Measurements from ENCODE around the gene KRT27.
A peak's percentile ranks its signal among the peaks of the same experiment; 100 is the strongest.

KRT27 gene

DNA sequence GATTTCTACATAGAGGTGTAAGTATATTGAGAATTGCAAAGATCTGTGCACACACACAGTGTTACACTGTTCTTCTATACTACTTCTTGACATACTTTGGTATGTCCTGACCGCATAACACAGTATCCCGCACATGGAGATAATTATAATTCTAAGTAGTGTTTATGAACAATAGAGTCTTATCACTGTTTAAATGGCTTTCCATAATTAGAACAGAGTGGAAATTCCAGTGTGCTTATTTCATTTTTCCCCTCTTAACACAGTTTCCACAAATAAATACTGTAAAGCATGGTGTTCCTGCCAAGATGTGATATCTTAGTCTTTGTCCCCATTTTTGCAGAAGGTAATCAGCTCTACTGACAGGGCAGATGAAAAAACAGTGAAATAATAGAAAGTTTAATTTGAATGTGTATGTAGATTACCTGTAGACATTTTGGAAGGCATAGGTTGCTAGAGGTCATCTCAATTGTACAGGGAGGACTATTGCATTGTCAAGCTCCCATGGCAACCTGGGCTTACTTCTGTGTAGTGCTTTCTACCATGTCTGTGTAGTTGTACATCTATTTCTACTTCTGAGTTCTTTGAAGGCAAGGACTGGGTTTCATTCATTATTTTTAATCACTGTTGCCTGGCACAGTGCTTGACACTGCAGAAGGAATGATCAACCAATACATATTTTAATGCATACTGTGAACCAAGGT is 27.5 kb upstream of the KRT27 start:
- no peak for DNase-seq

DNA sequence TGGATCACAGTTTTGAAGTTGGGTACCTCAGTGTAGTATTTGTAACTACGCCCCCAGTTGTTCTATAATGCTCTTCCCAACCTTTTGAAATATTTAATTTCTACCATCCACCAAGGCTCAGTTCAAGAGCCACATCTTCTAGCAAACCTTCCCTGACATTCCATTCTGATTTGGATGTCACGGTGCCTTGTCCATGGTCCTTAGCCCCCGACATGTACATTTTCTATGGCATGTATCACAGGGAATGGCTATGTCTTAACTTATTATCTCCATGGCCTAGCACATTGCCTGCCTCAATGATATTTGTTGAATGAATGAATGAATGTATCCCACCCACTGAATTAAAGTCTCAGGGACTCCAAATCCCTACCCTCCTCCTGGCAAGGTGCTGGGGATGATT is 23.8 kb upstream of the KRT27 start:
- DNase-seq: no peak

DNA sequence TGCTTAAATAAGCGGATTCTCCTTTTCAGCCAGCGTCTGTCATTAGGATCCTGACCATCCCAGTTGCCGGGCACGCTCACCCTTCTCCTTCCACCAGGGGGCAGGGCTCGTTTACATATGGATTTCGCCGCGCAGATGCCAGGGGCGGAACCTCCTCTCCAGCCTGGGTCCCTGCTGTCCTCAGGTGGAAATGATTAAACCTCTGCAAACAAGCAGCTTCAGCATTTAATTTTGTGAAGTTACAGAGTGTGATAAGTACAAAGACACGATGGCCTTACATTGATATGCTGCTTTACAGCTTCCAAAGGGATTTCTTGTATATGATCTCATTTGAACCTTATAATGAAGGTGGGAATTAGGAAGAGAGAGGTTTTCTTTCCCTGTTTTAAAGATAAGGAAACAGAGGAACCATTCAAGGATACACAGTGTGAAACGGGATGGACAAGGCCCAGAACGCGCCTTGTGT is 21.3 kb upstream of the KRT27 start:
- peak; percentile 76 for DNase-seq

DNA sequence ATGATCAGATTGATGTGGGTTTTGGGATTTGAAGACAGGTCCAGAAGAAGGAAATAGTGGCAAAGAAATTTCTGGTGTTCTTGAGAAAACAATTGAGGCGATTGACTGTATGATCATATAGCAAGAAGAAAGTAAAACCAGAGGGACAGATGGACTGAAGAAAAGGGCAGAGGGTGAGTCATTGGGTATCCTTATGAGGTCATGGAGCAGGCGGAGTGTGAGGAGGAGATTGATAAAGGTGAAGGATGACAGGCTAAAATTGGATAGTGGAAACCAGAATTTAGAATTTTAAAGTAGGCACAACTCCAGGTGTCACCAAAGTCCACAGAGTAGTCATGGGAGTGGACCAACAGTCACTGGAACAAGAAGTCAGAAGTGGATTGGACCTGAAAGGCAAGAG is 18.8 kb upstream of the KRT27 start:
- no peak for DNase-seq

DNA sequence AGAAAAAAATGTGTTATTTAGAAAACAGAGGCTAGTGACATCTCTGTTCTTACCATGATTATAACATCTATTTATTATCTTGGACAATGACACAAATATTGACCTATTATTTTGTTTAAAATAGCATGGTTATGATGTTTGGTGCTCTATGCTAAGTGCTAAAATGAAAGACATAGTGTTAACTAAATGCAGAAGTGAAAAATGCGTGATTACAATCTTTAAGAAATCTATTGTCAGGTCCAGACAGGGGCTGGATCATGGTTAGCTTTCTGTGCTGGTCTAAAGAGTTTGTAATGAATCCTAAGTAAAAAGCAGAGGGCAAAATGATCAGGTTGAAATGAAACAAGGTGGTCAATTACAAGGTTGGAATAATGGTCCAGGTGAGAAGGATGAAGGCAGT is 18.0 kb upstream of the KRT27 start:
- DNase-seq: no peak

DNA sequence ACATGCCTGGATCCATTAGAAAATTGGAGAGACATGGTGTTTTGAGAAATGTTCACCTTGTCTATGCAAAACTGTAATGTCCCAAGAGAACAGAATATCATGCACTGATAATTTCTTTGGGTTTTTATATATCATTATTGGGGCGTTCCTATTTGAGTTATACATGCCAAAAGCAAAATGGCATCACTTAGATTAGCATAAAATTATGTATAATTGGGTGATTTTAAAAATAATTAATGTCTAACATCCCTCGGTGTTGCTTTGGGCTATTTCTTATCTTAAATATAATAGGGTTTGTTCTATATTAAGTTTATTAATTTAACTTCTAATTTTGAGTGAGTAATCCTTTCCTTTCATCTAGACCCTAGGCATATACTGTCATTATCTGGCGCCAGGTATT is 17.5 kb upstream of the KRT27 start, which contains the start of gene KRT28:
KRT28 (minus strand) TSS at position 101 of the 400 bp plus-strand sequence; CDS start at position 35, 66 bp downstream.
- no peak for DNase-seq

DNA sequence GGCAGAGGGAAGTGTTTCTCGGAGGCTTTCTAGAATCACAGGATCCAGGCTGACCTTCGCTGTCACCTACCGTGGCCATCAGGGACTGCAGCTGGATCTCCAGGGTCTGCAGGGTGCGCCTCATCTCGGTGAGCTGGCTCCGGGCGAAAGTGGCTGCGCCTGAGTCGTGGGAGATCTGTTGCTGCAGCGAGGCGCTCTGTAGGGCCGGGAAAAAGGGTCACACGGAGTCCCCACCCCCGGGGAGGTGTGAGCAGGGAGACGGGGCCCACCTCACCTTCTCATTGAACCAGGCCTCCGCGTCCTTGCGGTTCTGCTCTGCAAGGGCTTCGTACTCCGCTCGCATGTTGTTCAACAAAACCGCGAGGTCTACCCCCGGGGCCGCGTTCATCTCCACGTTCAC is 14.5 kb upstream of the KRT27 start:
- DNase-seq: no peak

DNA sequence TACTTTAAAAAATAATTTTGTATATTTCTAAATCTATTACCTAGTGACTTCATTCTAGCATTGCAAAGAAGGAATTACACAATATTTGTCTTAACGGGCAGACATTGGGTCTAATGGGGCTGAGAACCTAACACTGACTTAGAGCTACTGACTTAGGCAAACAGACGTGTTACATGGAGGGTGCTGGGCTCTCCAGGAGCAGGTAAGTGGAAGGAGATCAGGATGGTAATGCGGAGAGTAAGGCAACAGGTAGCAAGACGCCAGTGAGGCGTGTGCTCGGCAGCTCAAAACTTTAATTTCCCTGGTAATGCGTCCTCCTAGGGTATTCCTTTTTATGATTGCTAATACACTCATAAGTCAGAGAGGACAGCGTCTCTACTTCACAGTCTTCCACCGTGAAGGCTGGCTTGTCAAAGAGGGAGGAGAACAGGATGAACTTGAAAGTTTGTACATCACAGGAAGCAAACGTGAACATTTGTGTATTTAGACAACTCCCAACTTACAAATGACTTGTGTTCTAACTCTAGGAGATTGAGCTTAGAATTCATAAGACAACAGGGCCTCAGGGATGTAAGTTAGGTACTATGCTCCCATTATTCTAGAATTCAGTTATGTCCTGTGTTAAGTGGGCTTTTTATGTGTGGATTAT is 12.8 kb upstream of the KRT27 start:
- no peak for DNase-seq

DNA sequence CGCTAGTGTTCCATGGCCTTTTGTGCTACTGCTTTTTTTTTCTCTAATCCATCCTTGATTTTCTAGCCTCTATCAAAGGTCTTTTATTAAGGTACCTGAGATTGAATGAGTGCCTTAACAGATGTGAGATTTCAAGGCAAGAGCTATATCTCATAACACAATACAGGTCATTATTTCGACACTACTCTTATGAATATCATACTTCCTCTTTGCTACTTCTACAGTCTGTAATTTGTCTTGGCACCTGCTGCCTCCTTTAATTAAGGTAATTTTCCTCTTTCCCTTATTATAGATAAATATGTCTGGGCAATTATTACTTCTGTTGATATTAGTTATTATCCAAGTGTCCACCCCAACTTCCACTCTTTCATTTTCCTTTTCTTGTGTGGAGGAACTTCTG is 12.1 kb upstream of the KRT27 start:
- no peak for DNase-seq

DNA sequence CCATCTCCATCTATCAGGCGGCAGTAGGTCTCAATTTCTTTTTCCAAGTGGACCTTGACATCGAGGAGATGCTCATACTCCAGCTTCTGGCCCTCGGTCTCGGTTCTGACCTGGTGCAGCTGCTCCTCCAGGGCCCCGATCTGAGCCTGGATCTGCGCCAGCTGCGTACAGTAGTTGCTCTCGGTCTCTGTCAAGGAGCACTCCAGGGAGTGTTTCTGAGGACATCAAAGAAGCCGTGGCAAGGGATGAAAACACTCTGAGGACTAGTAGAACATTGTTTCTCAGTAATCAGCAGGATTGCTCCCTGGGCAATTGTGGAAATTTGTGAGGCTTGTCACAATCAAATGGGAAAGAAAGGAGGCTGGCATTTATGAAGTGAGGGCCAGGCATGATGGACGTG is 11.5 kb upstream of the KRT27 start:
- DNase-seq: no peak

DNA sequence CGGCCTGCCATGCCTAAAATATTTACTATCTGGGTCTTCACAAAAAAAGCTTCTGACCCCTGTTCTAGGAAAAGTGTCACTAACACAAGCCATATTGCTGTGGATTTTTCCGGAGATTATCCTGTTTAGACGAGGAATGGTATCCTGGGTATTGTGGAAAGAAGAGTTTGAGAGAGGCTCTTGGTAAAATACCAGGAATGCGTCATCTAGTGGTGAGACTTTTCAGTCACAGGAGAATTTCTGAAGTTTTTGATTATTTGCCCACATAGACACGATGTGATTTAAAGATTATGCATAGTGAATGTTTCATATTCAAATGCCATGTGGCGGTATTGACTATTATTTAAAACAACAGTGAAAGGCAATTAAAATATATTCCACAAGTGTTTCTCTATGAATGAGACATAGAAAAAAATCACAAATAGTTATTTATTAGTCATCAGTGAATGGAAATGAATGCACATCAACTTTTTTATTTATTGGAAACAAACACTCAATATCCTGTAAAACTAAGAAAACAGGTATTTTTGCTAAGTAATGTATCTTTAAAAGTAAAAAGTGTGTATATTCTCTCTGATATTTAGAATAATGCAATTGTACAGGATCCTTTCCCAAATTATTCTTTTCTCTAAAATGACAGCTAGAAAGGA is 9.6 kb upstream of the KRT27 start:
- DNase-seq: no peak

DNA sequence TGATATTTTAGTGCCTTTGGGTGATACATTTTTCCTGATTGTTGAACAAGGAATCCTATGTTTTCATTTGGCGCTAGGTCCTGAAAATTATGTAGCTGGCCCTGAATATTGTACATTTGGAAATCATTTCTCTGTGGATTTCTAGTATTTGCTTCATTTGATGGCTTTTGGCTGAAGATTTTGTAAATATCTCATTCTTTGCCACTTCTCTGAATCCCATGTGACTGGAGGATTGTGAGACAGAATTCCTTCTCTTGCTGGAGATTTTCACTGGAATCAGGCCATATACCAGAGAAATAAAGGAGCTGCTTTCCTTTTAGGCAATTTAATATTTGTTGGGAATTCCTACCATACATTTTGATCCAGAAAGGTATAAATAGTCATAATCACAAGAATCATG is 8.8 kb upstream of the KRT27 start:
- no peak for DNase-seq

DNA sequence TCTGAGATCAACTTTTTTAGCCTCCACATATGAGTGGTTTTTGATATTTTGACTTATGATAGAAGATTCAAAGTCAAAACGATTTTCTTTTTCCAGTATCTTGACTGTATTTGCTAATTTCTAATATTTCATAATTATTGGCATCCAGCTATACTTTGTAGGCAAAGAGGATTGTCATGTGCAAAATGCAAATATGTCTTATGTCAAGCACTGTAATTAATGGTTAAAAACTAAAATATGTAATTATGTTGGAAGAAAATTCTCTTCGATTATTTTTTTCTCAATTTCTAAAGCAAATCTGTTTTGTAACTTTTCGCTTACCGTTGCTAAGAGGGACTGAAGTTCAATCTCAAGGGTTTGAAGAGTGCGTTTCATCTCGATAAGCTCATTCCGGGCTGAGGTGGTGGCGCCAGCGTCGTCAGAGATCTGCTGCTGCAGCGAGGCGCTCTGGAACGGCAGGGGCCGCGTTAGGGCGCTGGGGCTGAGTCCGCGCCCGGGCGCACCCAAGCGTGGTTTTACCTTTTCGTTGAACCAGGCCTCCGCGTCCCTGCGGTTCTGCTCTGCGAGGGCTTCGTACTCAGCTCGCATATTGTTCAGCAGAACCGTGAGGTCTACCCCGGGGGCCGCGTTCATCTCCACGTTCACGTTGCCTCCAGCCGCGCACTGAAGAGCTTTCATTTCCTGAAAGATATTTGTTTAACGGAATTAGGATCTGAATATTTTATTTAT is 3.0 kb downstream of the KRT27 start:
- DNase-seq: no peak

DNA sequence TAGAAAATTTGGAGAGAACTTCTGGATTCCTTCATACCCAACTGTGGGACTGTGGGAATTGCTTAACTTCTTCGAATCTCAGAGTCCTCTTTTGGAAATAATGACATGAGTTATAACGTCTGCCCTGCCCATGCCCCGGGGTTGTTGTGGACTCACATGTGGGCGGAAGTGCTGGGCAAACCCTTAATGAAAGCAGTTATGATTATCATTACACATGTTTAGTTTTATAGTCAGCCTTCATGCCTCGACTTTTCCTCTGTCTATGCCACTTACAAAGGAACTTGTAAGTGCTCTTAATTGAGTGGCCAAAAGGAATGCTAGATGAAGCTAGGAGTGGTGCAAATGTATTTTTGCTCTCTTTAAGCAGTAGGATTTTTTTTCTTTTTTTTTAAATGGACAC is 3.9 kb downstream of the KRT27 start:
- no peak for DNase-seq

DNA sequence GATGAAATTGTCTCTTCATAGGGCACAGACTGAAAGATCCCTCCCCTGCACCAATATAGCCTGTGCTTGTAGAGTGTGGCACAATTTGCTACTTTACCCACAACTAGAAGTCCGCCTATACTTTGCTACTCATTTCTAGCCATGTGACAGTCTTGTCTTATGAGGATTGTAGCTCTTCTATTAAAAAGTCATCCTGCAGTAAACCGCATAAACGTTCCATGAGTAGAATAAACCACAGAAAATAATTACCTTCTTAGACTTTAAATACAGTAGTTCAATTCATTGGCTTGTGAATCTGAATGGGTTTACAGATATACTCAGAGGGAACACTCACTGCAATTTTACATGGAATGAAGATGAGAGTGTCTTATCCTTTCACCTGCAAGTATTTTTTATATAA is 4.4 kb downstream of the KRT27 start:
- no peak for DNase-seq

DNA sequence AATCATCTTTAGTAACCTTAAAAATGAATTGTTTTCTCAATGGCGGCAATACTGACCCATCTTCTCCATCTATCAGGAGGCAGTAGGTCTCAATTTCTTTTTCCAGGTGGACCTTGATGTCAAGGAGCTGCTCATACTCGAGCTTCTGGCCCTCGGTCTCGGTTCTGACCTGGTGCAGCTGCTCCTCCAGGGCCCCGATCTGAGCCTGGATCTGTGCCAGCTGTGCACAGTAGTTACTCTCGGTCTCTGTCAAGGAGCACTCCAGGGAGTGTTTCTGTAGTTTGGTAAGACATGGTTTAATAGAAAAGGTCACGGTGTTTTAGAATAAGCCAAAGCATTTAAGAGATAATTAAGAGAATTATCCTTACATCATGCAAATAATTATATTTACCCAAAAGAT is 4.9 kb downstream of the KRT27 start:
- no peak for DNase-seq

DNA sequence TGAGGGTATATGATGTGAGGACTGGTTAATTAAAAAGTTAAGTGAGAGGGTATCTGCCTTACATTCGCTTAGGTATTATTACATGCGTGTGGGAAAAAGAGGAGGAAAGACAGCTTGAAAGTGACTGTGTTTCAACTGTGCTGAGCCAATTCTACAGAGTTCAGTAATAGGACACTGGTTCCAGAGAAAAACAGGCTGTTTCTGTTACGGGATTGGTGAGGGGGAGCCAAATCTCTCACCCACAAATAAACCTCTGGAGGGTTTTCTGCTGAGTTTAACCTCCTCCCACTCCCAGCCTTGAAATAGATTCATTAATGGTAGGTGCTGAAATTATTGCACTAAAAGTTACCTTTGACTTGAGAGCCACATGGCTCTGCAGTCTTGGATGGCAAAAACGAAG is 6.4 kb downstream of the KRT27 start:
- DNase-seq: no peak

DNA sequence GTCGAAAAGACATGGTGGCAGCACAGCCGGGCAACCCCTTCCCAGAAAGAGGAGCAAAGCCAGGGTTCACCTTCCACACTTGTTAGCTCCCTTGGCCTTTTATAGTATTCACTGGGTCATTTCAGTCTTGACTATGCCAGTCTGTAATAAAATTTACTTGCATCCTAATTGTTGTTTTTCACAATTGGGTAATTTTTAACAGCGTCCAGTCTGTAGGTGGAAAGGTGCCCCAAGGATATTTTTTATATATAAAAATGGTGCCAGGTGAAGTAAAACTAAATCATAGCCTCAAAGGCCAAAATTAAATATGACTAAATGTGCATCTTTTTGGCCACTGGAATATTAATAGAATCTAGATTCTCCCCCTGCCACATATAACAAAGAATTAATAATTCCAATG is 10.2 kb downstream of the KRT27 start, which contains the start of gene KRT26:
KRT26 (minus strand) TSS at position 101 of the 400 bp plus-strand sequence; CDS start at position 13, 88 bp downstream.
- no peak for DNase-seq

DNA sequence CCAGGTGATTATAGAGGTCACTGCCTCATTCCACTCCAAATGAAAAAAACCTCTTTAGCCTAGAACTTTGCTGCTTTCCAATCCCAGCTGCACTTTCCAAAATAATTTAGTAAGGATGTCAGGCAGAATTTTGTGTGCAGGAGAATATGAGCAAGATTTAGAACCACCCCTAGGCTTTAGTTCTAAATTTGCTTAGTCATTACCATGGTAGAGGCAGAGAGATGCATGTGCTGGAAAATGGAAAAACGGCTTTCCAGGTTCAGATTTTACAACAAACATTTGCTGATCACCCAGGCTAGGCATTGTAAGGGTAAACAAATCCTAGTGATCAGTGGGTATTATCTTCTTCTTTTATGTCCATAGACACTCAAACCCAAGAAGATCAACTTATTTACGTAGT is 16.7 kb downstream of the KRT27 start:
- DNase-seq: no peak

DNA sequence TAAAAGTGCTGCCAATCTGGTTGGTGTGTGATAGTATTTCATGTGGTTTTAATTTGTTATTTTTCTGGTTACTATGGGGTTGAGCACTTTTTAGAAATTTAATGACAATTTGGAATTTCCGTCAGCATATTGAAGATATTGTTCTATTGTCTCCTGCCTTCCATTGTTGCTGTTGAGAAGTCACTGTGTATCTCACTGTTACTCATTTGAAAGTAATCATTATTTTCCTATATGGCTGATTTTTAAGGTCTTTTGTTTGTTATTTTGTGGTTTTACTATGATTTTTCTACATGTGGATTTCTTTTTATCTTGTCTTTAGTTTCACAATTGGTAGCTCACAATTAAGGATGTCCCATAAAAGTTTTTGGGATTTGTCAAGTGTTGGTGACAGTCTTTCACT is 18.6 kb downstream of the KRT27 start:
- DNase-seq: no peak

DNA sequence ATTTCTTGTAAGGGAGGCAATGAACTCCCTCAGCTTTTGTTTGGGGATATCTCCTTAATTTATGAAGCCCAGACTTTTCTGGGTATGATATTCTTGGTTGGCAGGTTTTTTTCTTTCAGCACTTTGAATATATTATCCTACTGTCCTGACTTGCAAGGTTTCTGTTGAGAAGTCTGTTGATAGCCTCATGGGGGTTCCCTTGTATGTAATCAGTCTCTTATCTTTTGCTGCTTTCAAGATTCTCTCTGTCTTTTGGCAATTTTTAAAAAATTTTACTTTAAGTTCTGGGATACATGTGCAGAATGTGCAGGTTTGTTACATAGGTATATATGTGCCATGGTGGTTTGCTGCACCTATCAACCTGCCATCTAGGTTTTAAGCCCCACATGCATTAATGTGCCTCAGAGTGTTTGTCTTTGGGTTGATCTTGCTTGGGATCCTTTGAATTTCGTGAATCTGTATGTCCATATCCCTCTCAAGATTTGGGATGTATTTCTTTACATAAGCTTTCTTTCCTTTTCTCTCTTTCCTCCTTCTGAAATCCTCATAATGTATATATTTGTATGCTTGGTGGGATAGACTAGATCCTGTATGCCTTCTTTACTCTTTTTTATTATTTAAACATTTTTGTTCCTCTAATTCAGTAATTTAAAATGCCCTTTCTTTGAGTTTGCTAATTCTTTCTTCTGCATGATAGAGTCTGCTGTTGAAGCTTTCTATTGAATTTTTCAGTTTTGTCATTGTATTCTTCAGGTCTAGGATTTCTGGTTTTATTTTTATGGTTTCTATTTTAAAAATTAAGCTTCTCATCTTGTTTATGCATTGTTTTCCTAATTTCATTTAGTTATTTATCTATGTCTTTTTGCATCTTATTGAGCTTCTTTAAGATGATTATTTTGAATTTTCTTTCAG is 22.0 kb downstream of the KRT27 start:
- DNase-seq: no peak

DNA sequence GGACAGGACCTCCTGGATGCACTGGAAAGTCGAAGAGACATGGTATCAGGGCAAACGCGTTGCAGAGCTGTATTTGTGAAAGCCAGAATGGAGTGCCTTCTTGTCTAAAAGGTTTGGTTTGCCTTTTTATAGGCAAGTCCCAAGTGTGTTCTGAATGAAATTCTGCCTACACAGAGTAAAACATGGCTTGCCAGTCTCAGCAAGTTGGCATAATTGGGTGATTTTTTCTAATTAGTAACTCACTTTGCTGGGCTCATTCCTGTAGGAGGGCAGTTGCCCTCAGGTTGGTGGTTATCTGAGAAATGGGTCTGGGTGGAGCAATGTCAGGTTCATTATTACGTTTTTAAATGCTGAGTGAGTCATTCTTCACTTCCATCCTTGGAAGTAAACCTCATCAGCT is 27.1 kb downstream of the KRT27 start, which contains the start of gene KRT25:
KRT25 (minus strand) TSS at position 101 of the 400 bp plus-strand sequence; CDS start at position 41, 60 bp downstream.
- DNase-seq: no peak
